ENCODE data around the gene GCNA.

DNA sequence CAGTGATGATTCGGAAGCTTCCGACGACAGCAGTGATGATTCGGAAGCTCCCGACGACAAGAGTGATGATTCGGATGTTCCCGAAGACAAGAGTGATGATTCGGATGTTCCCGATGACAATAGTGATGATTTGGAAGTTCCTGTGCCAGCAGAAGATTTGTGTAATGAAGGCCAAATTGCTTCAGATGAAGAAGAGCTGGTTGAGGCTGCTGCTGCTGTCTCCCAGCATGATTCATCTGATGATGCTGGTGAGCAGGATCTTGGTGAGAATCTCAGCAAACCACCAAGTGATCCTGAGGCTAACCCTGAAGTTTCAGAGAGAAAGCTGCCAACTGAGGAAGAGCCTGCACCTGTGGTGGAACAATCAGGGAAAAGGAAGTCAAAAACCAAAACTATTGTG lies 25.9 kb downstream of the GCNA start:
- TF ChIP-seq CTCF (IDR thresholded peaks at IDR 0.05), result no peak
- TF ChIP-seq POLR2A (IDR thresholded peaks at IDR 0.05), result no peak

Data from uterus (tissue), 2 donors.